ES-I3 (cell line): ENCODE measurements around the gene FDXR.
"Not testable (repeated sequence)": the region's sequence is repeated elsewhere in the genome, so short reads cannot be mapped to it uniquely, and the experiment has no call there.

ENCODE experiments used
- H3K36me3 ChIP-seq: 2 replicates; pipeline ENCODE4 v1.6.1; 2013; ENCODE audit warnings: mild to moderate bottlenecking, low read length, control low read depth, moderate library complexity; ENCODE audit not compliant: insufficient read depth
- H3K4me1 ChIP-seq: 2 replicates; pipeline ENCODE4 v1.6.1; 2013; ENCODE audit warnings: mild to moderate bottlenecking, control low read depth, low read length; ENCODE audit not compliant: insufficient read depth
- H3K9ac ChIP-seq: 2 replicates; pipeline ENCODE4 v1.6.1; 2013; ENCODE audit warnings: low read depth, mild to moderate bottlenecking, low read length, moderate library complexity
- H3K9me3 ChIP-seq: 2 replicates; pipeline ENCODE4 v1.6.1; 2013; ENCODE audit warnings: mild to moderate bottlenecking, low read length, moderate library complexity; ENCODE audit not compliant: control insufficient read depth, insufficient read depth

The FDXR gene, protein sequence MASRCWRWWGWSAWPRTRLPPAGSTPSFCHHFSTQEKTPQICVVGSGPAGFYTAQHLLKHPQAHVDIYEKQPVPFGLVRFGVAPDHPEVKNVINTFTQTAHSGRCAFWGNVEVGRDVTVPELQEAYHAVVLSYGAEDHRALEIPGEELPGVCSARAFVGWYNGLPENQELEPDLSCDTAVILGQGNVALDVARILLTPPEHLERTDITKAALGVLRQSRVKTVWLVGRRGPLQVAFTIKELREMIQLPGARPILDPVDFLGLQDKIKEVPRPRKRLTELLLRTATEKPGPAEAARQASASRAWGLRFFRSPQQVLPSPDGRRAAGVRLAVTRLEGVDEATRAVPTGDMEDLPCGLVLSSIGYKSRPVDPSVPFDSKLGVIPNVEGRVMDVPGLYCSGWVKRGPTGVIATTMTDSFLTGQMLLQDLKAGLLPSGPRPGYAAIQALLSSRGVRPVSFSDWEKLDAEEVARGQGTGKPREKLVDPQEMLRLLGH

DNA sequence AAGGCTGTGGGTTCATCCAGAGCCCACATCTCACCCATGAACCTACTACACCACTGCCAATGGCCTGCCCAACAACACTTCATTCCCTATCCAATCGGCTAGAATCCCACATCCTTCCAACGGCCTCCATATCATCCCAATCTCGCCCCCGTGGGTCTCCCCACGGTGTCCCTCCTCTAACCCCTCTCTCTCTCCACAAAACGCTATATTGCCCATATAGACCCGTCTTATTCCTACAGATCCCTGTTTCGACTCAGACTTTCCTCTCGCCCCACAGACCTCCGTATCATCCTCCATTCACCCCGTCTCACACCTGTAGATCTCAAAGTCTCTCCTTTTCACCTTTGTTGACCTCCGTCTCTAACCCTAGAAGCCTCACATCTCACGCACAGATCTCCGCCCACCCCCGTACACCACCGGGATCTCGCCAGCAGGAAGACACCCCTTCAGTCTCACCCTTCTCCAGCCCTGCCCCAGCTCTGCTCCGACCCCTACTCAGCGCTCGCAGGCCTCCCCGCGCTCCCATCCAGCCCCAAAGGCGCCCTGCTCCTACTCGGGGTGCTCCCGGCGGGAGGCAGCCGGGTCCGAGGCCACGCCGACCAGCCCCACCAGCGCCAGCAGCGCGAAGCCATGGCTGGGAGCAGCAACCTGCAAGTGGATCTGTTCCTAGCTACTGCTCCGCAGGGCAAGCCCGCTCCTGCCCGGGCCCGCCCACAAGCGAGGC lies at the start of gene FDXR:
Gene FDXR, minus strand, starts transcription at position 682 of the 724 bp plus-strand sequence. Its CDS starts 50 bp downstream, at position 632.
- Histone ChIP-seq H3K9me3 (no peaks in the 10 kb centered on the region), H3K4me1 (peaks cover 9% of the 10 kb centered on the region), H3K9ac (peak within 1 kb of the TSS; percentile 90), H3K36me3 (no peaks in the 10 kb centered on the region; the same call in 1 of the 2 replicates)

DNA sequence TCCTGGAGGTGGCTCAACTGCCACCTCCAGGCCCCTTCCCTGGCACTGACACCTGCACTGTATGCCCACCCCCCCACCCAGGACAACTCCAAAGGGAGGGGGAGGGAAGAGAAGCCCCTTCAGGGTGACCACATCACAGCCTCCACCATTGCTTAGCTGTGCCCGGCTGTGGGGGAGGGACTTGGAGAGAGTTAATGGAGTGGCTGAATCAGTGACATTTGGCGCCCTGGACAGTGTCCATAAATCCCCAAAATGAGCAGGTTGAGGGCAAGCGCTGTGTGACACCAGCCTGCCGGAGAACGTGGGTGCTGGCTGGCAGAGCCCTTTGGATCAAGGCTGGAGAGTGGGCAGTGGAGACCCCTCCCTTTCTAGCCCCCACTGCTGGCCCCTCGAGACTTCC lies 49.4 kb upstream of the FDXR start:
- no peaks in the 10 kb centered on the region for H3K9me3 ChIP-seq
- no peak overlapping the region for H3K9ac ChIP-seq
- no peaks in the 10 kb centered on the region for H3K36me3 ChIP-seq
- H3K4me1 ChIP-seq, result peaks cover 6% of the 10 kb centered on the region; the same call in 1 of the 2 replicates

DNA sequence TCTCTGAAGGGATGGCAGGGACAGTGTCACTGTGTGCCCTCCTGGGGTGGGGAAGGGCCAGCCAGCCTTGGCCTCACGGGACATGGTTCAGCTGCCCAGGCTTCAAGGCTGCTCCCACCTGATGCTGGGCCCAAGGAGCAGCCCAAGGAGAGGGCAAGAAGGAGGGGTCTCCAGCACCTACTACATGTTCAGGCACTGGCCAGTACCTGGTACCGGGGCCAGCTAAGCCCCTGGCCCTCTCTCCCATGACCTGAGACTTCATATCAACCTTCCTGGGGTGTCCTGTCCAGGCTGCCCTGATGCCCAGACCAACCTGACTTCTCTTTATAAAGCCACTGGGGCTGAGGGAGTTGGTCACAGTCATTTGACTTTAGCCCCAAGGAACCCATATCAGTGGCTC lies 49.0 kb upstream of the FDXR start:
- Histone ChIP-seq H3K36me3 (no peaks in the 10 kb centered on the region), H3K4me1 (peaks cover 6% of the 10 kb centered on the region; the same call in 1 of the 2 replicates), H3K9me3 (no peaks in the 10 kb centered on the region), H3K9ac (no peak overlapping the region)

DNA sequence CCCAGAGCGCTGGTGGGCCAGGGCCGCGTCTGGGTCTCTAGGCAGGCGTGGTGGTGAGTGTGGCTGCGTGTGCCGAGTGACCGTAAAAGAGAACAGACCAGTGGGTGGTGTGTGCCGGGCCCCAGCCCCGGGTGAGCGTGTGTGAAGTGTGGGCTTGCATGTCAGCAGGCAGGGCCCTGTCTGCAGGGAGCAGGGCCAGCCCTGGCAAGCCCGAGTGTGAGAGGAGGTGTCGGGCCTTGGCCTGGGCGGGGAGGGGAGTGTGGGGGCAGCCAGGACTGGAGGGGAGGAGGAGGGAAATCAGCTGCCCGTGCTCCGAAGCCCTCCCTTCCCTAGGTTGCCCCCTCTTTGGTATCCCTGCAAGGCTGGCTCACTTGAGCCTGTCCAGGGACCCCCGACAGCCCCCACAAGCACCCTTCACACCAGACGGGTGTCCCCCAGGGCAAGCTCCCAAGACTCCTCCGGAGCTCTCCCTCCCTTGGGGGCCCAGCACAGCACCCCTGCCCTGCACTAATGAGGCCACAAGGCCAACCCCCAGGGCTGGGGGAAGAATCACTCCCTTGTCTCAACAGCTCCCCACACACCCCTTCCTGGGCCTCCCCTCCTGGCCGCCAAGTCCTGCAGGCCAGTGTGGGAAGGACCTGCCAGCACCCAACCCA lies 48.4 kb upstream of the FDXR start:
- H3K9me3 ChIP-seq, result no peaks in the 10 kb centered on the region
- H3K9ac ChIP-seq, result no peak overlapping the region
- H3K4me1 ChIP-seq, result peaks cover 6% of the 10 kb centered on the region; the same call in 1 of the 2 replicates

GRCh38 chr17:74920642-74921025 lies 47.8 kb upstream of the FDXR start:
- no peaks in the 10 kb centered on the region for H3K9me3 ChIP-seq
- H3K9ac ChIP-seq, result no peak overlapping the region
- no peaks in the 10 kb centered on the region for H3K36me3 ChIP-seq
- H3K4me1 ChIP-seq, result peaks cover 6% of the 10 kb centered on the region; the same call in 1 of the 2 replicates

More for the DNA sequence above, 48.4 kb upstream of the FDXR start:
- H3K36me3 ChIP-seq, result no peaks in the 10 kb centered on the region

GRCh38 chr17:74920306-74920620 lies 47.5 kb upstream of the FDXR start:
- no peaks in the 10 kb centered on the region for H3K9me3 ChIP-seq
- H3K4me1 ChIP-seq, result peaks cover 6% of the 10 kb centered on the region; the same call in 1 of the 2 replicates
- H3K36me3 ChIP-seq, result no peaks in the 10 kb centered on the region
- H3K9ac ChIP-seq, result no peak overlapping the region

DNA sequence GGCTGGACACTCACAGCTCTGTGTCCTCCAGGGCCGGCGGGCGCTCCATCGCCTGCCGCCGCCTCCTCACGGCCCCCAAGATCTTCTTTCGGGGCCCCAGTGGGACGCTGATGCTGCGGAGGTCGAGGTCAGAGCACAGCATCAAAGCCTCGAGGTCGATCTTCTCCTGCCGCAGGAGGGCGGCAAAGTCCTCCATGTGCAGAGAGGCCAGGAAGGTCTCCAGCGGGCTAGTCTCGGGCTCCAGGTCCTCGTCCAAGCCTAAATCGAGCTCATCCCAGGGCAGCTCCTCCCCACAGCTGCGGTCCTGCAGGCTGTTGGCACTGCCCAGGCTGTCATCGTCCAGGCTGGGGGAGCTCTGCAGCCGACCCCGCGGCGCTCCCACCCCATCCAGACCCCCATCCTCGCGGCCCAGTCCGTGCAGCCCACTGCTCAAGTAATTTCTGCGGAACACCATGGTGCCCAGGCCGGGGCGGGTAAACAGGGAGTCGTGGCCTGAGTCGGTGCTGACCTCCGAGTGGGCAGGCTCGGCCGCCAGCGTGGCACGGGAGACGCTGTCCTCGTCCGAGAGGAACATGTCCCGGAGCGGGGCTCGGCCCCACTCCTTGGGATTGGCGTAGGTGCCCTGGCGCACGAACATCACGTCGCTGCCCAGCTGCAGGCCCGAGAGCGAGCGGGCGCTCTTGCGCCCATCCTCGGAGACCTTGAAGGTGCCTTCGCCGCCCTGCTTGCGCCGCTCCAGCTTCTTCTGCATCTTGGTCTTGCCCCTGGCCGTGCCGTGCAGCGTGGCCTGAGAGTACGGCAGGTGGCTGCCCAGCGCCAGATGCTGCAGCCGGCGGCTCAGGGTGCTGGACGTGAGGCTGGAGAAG lies 46.9 kb upstream of the FDXR start:
- Histone ChIP-seq H3K9me3 (no peaks in the 10 kb centered on the region), H3K9ac (no peak overlapping the region), H3K36me3 (no peaks in the 10 kb centered on the region), H3K4me1 (peaks cover 6% of the 10 kb centered on the region; the same call in 1 of the 2 replicates)

GRCh38 chr17:74918906-74919305 lies 46.1 kb upstream of the FDXR start:
- Histone ChIP-seq H3K36me3 (no peaks in the 10 kb centered on the region), H3K4me1 (peaks cover 6% of the 10 kb centered on the region; the same call in 1 of the 2 replicates), H3K9ac (no peak overlapping the region)

DNA sequence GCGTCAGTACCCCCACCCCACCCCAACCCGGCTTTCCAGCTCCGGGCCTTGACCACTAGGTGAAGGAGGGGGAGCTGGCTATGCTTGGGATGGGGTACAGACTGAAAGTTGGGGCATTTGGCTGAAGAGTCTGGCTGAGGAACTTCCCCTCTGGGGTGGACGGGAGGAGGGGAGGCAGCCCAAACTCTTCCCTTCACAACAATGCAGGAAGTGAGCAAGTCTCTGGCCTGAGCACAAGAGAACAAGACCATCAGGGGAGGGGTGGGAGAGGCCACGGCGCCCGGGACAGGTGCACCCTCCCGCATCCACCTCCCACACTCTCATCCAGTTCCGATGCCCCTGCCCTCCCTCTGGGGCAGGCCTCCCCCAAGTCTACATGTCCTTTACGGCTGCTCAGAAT lies 44.6 kb upstream of the FDXR start:
- no peaks in the 10 kb centered on the region for H3K36me3 ChIP-seq
- H3K9me3 ChIP-seq, result no peaks in the 10 kb centered on the region
- H3K4me1 ChIP-seq, result peaks cover 6% of the 10 kb centered on the region; the same call in 1 of the 2 replicates
- no peak overlapping the region for H3K9ac ChIP-seq

More at GRCh38 chr17:74918906-74919305, 46.1 kb upstream of the FDXR start:
- H3K9me3 ChIP-seq, result no peaks in the 10 kb centered on the region

DNA sequence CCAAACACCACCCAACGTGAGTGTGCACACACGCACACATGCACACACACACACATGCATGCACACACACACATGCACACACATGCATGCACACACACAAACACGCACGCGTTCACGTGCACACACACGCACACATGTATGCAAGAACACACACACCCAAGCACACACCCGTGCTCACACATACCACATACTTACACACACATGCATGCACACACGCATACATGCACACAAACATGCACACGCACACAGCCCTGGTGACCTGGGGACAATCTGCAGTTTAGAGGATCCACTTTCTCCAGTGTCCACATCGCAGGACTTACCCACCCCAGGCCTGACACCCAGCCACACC lies 44.0 kb upstream of the FDXR start:
- no peak overlapping the region for H3K9ac ChIP-seq
- H3K36me3 ChIP-seq, result no peaks in the 10 kb centered on the region
- H3K9me3 ChIP-seq, result no peaks in the 10 kb centered on the region
- peaks cover 6% of the 10 kb centered on the region; the same call in 1 of the 2 replicates for H3K4me1 ChIP-seq

GRCh38 chr17:74916136-74916850 lies 43.5 kb upstream of the FDXR start:
- peaks cover 4% of the 10 kb centered on the region; the same call in 1 of the 2 replicates for H3K4me1 ChIP-seq
- H3K9ac ChIP-seq, result no peak overlapping the region
- H3K9me3 ChIP-seq, result no peaks in the 10 kb centered on the region
- H3K36me3 ChIP-seq, result no peaks in the 10 kb centered on the region

GRCh38 chr17:74911423-74911822 lies 38.6 kb upstream of the FDXR start:
- H3K9me3 ChIP-seq, H3K36me3 ChIP-seq, H3K9ac ChIP-seq: not testable (repeated sequence)
- peaks cover 10% of the 10 kb centered on the region for H3K4me1 ChIP-seq

- H3K9me3 ChIP-seq, H3K9ac ChIP-seq, H3K36me3 ChIP-seq: not testable (repeated sequence)
- peaks cover 13% of the 10 kb centered on the region for H3K4me1 ChIP-seq
Measured at GRCh38 chr17:74909097-74909496, 36.3 kb upstream of the FDXR start.
